Esophagus mucosa (tissue), 1 donor: Measurements from ENCODE around the gene HNMT. TPM values are rescaled to one million over a fixed set of nuclear protein-coding genes. Genes with fewer than 3 reads are reported as not detected.
"Not testable (repeated sequence)": the region's sequence is repeated elsewhere in the genome, so short reads cannot be mapped to it uniquely, and the experiment has no call there.

Experiments used
- ATAC-seq: fragments of 200-7000 bp; cut with Tn5 transposase; one replicate; pipeline ENCODE4 v1.9.1; 2020
- total RNA-seq: library from RNA; stranded (reverse); gene quantifications from one replicate; pipeline ENCODE4 v1.2.4, GENCODE V29; 2023
- donor health status: DM: yes; HTN: yes; CAD: no.

Gene HNMT
- total RNA-seq, result 2.5 TPM

- peak; percentile 84 for ATAC-seq
These were observed at the start of gene HNMT for GRCh38 chr2:137964066-137964858. TSS of gene HNMT (plus strand) at chr2:137964473. CDS start at chr2:137964492, 19 bp downstream.

- no peak for ATAC-seq
These were observed 43.0 kb upstream of the HNMT start for GRCh38 chr2:137921105-137921880.

- ATAC-seq, result not testable (repeated sequence)
These were observed 42.1 kb upstream of the HNMT start for GRCh38 chr2:137922171-137922570.

- no peak for ATAC-seq
These were observed 40.3 kb upstream of the HNMT start for GRCh38 chr2:137924019-137924418.

- no peak for ATAC-seq
These were observed 38.7 kb upstream of the HNMT start for GRCh38 chr2:137925599-137925998.

- no peak for ATAC-seq
These were observed 36.4 kb upstream of the HNMT start for GRCh38 chr2:137927846-137928245.

GRCh38 chr2:137928547-137929518 lies 35.4 kb upstream of the HNMT start:
- ATAC-seq, result no peak

GRCh38 chr2:137929519-137929916 lies 34.8 kb upstream of the HNMT start:
- no peak for ATAC-seq

- no peak for ATAC-seq
These were observed 34.1 kb upstream of the HNMT start for GRCh38 chr2:137930146-137930545.

GRCh38 chr2:137935591-137935990 lies 28.7 kb upstream of the HNMT start:
- ATAC-seq, result no peak

- no peak for ATAC-seq
These were observed 27.0 kb upstream of the HNMT start for GRCh38 chr2:137937246-137937645.

GRCh38 chr2:137937778-137938177 lies 26.5 kb upstream of the HNMT start:
- ATAC-seq, result no peak

GRCh38 chr2:137938204-137938603 lies 26.1 kb upstream of the HNMT start:
- no peak for ATAC-seq

- no peak for ATAC-seq
These were observed 25.2 kb upstream of the HNMT start for GRCh38 chr2:137939026-137939425.

GRCh38 chr2:137940154-137940553 lies 24.1 kb upstream of the HNMT start:
- ATAC-seq, result no peak

- ATAC-seq, result no peak
These were observed 22.0 kb upstream of the HNMT start for GRCh38 chr2:137942037-137942832.

- no peak for ATAC-seq
These were observed 21.2 kb upstream of the HNMT start for GRCh38 chr2:137942833-137943677.

- no peak for ATAC-seq
These were observed 20.5 kb upstream of the HNMT start for GRCh38 chr2:137943678-137944347.

GRCh38 chr2:137944714-137945113 lies 19.6 kb upstream of the HNMT start:
- ATAC-seq, result no peak

GRCh38 chr2:137945229-137945628 lies 19.0 kb upstream of the HNMT start:
- ATAC-seq, result no peak
